Osteoblast (primary cell): Measurements from ENCODE around the gene GRM5. TPM values are rescaled to one million over a fixed set of nuclear protein-coding genes. Genes with fewer than 3 reads are reported as not detected.
A peak's percentile ranks its signal among the peaks of the same experiment; 100 is the strongest.

Experiments
- DNase-seq: peaks from one replicate; pipeline ENCODE4 v3.0.0; 2011; ENCODE audit warnings: low spot score, mixed read lengths; ENCODE audit not compliant: insufficient read length; ENCODE audit errors: missing footprints
- H2AFZ ChIP-seq: 2 replicates; pipeline ENCODE4 v1.6.0; 2011; ENCODE audit warnings: mild to moderate bottlenecking, low read length
- H3K27ac ChIP-seq: 2 replicates; pipeline ENCODE4 v1.5.1; 2011; ENCODE audit warnings: mild to moderate bottlenecking, low read depth, low read length, moderate library complexity
- H3K27me3 ChIP-seq: 2 replicates; pipeline ENCODE4 v1.6.0; 2012; ENCODE audit warnings: mild to moderate bottlenecking, control low read depth, inconsistent platforms, low read length, moderate library complexity; ENCODE audit not compliant: insufficient read depth
- H3K36me3 ChIP-seq: 2 replicates; pipeline ENCODE4 v1.5.1; 2011; ENCODE audit warnings: mild to moderate bottlenecking, low read length, control low read depth, moderate library complexity; ENCODE audit not compliant: insufficient read depth
- H3K4me1 ChIP-seq: 2 replicates; pipeline ENCODE4 v1.5.1; 2011; ENCODE audit warnings: mild to moderate bottlenecking, low read length, control low read depth, moderate library complexity; ENCODE audit not compliant: insufficient read depth
- H3K4me2 ChIP-seq: 2 replicates; pipeline ENCODE4 v1.6.0; 2011; ENCODE audit warnings: mild to moderate bottlenecking, low read length; ENCODE audit not compliant: insufficient read depth
- H3K4me3 ChIP-seq: fragments of 200-600 bp; sonication (generic); 3 replicates; pipeline ENCODE4 v1.5.1; 2012; ENCODE audit warnings: mild to moderate bottlenecking, low read length, inconsistent platforms; ENCODE audit not compliant: insufficient read depth
- H3K79me2 ChIP-seq: 2 replicates; pipeline ENCODE4 v1.6.0; 2012; ENCODE audit warnings: mild to moderate bottlenecking, low read length, control low read depth, inconsistent platforms; ENCODE audit not compliant: insufficient read depth
- H3K9me3 ChIP-seq: 2 replicates; pipeline ENCODE4 v1.5.1; 2011; ENCODE audit warnings: low read depth, low read length, control low read depth
- H4K20me1 ChIP-seq: 2 replicates; pipeline ENCODE4 v1.6.0; 2012; ENCODE audit warnings: mild to moderate bottlenecking, low read length, control low read depth; ENCODE audit not compliant: insufficient read depth
- total RNA-seq: library from RNA; depleted of rRNA; stranded (reverse); fragments of >200 nt; gene quantifications from 2 replicates; pipeline ENCODE4 v1.2.3, GENCODE V29; 2012
- TF ChIP-seq, protein P1 (sequence below): IDR thresholded peaks from 2 replicates; pipeline ENCODE4 v1.5.1; 2011; ENCODE audit warnings: mild to moderate bottlenecking, low read depth, low read length, moderate library complexity; ENCODE audit errors: extremely low read depth

GRM5 gene
- total RNA-seq, 1 donor: not detected

DNA sequence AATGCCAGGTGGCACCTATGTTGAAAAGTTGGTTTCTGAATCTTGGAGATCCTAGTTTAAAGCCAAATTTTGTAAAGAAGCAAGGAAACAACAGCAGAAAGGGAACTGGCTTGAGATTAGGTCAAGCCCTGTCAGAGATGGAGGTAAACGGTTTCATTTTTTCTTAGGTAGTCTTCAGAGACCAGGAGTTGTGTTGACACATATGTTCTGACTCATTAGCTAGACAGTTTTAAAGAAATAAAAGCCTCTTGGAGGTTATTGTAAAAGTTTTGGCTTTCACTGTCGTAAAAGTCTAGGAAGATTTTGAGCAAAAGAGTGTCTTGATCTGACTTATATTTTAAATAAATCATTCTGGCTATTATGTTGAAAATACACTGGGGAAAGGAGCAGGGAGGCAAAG, 576.8 kb downstream of the GRM5 start:
- H3K27ac ChIP-seq: no peak overlapping the region
- no peak overlapping the region for H3K4me2 ChIP-seq
- H3K9me3 ChIP-seq: no peaks in the 10 kb centered on the region
- no peaks in the 10 kb centered on the region for H4K20me1 ChIP-seq
- TF ChIP-seq, protein P1, sequence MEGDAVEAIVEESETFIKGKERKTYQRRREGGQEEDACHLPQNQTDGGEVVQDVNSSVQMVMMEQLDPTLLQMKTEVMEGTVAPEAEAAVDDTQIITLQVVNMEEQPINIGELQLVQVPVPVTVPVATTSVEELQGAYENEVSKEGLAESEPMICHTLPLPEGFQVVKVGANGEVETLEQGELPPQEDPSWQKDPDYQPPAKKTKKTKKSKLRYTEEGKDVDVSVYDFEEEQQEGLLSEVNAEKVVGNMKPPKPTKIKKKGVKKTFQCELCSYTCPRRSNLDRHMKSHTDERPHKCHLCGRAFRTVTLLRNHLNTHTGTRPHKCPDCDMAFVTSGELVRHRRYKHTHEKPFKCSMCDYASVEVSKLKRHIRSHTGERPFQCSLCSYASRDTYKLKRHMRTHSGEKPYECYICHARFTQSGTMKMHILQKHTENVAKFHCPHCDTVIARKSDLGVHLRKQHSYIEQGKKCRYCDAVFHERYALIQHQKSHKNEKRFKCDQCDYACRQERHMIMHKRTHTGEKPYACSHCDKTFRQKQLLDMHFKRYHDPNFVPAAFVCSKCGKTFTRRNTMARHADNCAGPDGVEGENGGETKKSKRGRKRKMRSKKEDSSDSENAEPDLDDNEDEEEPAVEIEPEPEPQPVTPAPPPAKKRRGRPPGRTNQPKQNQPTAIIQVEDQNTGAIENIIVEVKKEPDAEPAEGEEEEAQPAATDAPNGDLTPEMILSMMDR: no peak
- H2AFZ ChIP-seq: no peak overlapping the region
- H3K4me1 ChIP-seq: peaks cover 8% of the 10 kb centered on the region
- DNase-seq: no peak
- no peaks in the 10 kb centered on the region for H3K79me2 ChIP-seq
- H3K36me3 ChIP-seq: no peaks in the 10 kb centered on the region
- H3K4me3 ChIP-seq: no peak overlapping the region
- H3K27me3 ChIP-seq: no peaks in the 10 kb centered on the region

DNA sequence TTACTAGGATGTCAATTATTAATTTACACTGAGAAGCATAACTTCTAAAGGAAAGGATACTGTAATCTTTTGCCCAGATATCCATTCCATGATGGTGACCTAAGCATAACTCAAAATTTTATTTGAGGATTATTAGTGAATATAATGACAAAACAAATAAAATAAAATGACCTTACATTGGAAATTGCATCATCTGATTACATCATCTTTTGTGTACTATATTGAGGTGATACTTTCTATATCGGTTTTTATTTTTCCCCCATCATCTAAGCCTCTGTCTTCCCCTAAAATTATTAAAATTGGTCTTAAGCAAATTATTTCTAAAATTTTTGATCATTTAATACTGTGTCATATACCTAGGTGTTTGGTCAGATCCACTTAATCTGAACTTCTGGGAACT, 578.1 kb downstream of the GRM5 start:
- DNase-seq: no peak
- Histone ChIP-seq H3K9me3 (no peaks in the 10 kb centered on the region), H3K36me3 (no peaks in the 10 kb centered on the region), H3K27me3 (no peaks in the 10 kb centered on the region), H3K27ac (no peak overlapping the region), H3K79me2 (no peaks in the 10 kb centered on the region), H3K4me1 (peaks cover 17% of the 10 kb centered on the region), H3K4me3 (no peak overlapping the region), H2AFZ (no peak overlapping the region), H3K4me2 (no peak overlapping the region), H4K20me1 (no peaks in the 10 kb centered on the region)
- TF ChIP-seq, protein P1: no peak

DNA sequence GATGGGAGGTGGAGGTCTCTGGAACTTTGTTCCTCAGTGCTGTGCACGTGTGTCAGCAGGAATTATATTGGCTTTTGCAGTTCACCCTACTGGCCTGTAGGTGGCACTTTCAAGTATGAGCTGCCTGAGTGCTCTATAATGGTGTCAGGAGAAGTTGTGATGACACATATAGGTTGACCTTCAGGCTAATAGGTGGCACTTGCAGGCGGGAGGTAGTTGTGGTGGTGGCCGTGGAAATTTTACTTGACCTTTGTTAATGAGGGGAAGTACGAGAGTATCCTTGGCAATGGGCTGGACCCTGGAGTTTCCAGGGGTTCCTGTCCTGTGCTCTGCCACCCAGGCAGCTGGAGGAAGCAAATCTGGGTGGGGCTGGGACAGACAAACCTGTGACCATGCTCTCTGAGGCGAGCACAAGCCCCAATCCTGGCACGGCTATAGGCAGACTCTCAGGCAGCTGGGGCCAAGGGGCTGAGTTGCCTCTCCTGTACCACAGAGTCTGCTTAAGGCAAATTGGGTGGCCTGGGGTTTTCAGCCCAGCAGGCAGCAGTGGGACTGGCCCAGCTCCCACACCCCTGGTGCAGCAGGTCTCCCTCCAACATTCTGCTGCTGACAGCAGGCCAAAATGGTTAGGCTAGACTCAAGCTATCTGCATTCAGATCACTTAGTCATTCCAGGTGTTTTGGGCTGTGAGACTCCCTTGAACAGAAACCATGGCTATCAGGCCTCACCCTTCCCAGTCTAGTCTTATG, 580.7 kb downstream of the GRM5 start:
- no peak overlapping the region for H3K27ac ChIP-seq
- DNase-seq: peak; percentile 55
- H3K27me3 ChIP-seq: no peaks in the 10 kb centered on the region
- H3K4me3 ChIP-seq: no peak overlapping the region
- H2AFZ ChIP-seq: no peak overlapping the region
- TF ChIP-seq, protein P1: peak; percentile 80
- no peaks in the 10 kb centered on the region for H3K79me2 ChIP-seq
- no peak overlapping the region for H3K4me2 ChIP-seq
- no peaks in the 10 kb centered on the region for H4K20me1 ChIP-seq
- no peaks in the 10 kb centered on the region for H3K9me3 ChIP-seq
- peaks cover 35% of the 10 kb centered on the region for H3K4me1 ChIP-seq
- H3K36me3 ChIP-seq: no peaks in the 10 kb centered on the region

DNA sequence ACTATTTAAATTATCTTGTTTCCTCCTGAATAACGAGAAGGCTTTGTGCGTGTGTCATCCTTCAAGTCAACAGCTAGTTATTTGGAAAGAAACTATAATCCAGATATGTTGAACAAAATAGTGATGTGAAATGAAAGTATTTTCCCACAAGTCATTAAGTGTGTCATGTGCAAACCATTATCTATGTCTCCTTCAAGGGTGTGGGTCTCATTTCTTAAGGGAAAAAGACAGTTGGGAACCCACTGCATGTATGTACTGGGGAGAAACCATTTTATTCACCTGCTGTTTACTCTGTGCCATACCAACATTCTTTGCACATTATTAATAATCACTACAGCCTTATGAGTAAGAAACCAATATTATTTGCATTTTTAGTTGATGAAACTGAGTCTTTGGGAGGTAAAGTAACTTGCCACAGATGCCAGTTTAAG, 582.9 kb downstream of the GRM5 start:
- Histone ChIP-seq H4K20me1 (no peaks in the 10 kb centered on the region), H3K4me2 (no peak overlapping the region), H3K9me3 (no peaks in the 10 kb centered on the region), H3K27me3 (no peaks in the 10 kb centered on the region), H2AFZ (no peak overlapping the region), H3K36me3 (no peaks in the 10 kb centered on the region), H3K79me2 (no peaks in the 10 kb centered on the region), H3K27ac (peak overlapping the region; percentile 43), H3K4me1 (peaks cover 32% of the 10 kb centered on the region), H3K4me3 (no peak overlapping the region)
- no peak for DNase-seq
- TF ChIP-seq, protein P1: no peak
